HG02938 (cell line): ENCODE measurements around the gene GAB3.

ENCODE experiments used
- ATAC-seq: cut with Tn5 transposase; IDR thresholded peaks from one replicate; pipeline ENCODE4 v1.9.1; 2021; ENCODE audit warnings: mild to moderate bottlenecking, moderate library complexity; ENCODE audit not compliant: unreplicated experiment

The GAB3 gene

DNA sequence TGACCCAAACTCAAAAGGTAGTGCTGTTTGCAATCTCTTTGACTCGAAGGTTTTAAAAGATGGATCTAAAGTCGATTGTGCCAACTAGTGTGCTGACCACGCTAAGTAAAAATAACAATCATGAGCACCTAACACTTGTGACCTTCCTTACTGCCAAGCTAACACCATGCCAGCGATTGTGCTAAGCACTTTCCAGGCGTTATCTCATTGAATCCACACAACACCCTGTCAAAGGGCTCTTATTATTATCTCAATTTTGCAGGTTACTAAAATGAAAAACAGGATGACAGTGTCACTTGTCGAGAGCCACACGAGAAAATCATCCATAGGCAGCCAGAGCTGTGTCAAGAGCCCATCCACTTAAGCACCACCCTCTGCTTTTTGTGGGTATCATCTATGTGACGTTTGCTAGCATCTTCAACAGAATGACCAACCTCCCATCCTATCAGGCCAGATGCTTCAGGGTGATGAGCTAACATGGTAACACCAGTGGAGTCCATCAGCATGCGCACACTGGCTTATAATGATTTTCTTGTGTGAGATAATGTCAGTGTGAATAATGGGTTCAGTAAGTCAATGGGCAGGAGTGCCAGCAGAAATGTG lies 893 bp upstream of the GAB3 start:
- ATAC-seq, result no peak

- ATAC-seq, result no peak
These were observed 359 bp upstream of the GAB3 start for GRCh38 chrX:154751203-154751668.

GRCh38 chrX:154749856-154750255 lies 1.0 kb downstream of the GAB3 start:
- ATAC-seq, result no peak

DNA sequence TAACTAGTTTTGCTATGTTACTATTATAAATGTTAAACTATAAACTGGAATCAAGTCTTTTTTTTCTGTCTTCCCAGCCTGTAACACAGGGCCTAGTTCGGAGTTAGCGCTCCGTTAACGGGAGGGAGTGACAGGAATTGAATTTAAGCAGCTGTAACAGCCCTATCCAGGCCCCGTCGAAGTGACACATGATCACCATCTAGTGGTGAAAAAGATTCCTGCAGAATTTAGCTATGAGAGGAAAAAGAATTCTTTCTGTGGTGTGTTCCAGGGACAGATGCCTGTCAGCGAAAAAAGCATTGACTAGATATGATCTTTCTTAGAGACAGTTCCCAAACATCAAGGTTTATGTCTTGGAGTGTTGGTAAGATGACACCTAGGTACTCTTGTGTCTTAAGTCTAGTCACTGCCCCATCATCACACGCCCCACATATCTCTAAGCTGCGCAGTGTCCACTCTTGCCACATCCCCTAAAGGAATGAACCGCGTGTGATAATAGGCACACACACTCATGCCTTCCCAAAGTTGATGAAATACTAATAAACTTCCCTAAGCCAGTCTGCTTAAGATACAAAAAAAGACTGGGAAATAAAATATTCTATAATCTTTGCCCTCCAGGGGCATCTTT lies 2.1 kb downstream of the GAB3 start:
- no peak for ATAC-seq

DNA sequence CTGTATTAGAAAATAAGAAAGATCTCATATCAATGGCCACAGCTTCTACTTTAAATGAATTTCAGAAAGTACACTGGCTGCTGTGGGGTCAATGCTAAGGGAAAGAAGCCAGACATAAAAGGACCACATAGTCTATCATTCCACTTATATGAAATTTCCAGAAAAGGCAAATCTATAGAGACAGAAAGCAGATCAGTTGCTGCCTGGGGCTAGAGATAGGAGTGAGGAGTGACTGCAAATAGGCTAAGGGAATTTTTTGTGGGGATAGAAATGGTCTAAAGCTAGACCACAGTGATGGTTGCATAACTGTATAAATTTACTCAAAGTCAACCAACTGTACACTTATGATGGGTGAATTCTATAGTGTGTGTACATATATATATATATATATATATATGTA lies 8.3 kb downstream of the GAB3 start:
- ATAC-seq, result no peak

- no peak for ATAC-seq
These were observed 10.9 kb downstream of the GAB3 start for GRCh38 chrX:154739952-154740465.

DNA sequence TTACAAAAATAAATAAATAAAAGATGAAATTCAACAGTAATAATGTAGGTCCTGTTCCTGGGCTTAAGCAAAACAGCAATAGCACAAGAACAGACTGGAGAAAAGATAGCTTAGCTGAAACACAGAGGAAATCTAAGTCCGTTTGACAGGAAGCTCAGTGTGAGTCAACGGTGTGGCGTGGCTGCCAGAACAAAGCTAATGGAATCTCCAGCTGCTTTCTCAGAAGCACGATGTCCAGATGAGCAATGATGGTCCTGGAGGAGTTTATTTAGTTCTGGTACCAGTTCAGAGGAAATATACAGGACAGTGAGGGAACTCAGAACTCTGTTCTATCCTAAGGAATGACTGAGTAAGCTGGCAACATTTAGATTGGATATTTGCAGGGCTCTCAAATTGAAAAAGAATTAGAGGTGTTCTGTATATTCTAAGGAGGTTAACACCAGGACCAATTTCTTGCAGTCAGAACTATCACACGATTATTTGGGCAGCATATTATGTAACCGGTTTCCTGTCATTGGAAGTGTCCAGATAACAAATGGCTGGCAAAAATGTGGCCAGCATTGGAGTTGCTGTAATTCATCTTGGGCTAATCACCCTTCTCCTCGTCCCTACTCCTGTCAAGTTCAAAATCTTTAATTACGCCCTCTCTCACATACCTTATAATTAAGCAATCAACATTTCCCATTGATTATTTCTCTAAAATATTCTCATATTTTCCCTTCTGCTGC lies 12.7 kb downstream of the GAB3 start:
- ATAC-seq, result no peak

DNA sequence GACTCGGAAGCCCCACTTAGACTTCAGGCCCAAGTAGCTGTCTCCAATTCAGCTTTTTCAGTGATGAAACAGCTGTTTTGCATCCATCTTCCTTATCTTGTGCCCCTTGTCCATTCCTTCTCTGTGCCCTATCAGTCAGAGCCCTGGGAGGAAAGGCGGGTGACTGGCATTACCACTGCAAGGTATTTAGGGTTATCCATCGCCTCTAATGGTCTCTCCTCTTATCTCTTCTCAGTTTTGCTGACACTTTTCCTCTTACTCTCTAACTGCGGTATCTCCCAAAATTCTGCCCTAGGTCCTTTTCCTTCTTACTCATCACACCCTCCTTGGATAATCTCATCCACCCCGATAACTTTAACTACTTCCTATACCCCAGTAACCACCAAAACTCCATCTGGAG lies 13.7 kb downstream of the GAB3 start:
- no peak for ATAC-seq

GRCh38 chrX:154735695-154736393 lies 15.0 kb downstream of the GAB3 start:
- no peak for ATAC-seq

DNA sequence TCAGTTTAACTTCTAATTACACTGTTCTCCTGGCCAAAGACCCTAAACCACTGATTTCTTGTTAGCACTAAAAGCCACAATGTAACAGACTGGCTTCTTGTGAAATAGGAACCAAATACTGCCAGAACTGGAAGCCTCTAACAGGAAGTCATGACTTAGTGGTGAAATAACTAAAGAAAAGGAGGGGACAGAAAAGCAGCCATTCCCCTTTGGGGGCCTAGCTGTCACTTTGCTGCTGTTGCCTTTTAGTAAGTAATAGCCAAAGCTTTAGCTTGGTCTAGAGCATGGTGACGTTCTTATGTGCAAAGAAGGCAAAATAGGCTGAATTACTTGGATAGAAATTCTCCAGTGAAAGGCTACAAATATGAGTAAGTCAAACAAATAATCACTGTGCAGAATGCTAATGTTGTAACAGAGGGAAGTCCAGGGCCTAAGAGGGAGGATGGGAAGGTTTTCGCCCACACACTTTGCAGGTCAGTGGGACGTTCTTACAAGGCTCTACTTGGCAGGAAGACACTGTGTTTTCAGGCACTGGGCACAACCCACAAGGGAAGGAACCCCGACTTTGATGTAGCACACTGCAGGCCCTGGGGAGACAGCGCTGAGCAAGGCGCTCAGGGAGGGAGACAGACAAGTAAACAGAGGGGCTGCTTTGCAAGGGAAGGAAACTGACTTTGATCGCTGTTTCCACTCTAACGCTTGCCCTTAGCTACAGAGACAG lies 16.7 kb downstream of the GAB3 start:
- no peak for ATAC-seq

DNA sequence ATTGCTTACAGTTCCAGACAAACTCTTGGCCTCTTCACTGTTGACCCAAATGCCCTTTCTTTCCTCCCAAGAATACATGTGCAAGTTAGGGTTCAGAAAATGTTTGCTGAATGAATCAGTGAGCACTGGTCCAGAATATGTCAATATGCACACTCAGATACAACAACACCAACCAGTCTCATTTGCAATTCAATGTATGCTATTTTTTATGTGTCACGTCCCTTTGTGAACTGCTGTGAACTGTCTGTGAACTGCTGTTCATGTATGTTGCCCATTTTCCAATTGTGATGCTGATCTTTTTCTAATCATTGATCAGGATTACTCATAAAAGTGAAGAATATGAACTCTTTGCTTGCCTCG lies 17.8 kb downstream of the GAB3 start:
- no peak for ATAC-seq

- no peak for ATAC-seq
These were observed 18.3 kb downstream of the GAB3 start for GRCh38 chrX:154732421-154733065.

DNA sequence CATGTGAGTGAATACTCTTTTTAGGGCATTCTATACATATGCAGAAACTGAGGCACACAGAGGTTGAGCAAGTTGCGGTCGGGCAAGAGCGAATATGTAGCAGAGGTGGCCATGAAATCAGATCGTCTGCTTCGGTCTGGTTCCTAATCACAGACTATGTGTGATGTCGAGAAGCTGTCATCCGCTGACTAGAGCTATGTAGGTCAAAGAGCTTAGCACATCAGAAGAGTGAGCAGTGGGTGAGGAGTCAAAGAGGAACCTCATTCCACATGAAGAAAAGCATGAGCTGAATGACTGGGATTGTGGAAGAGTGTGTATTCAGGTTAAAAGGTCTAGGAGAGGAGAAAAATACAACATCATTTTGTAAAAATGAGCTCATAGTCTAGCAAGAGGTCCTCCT lies 19.0 kb downstream of the GAB3 start:
- no peak for ATAC-seq

GRCh38 chrX:154731184-154731583 lies 19.7 kb downstream of the GAB3 start:
- ATAC-seq, result no peak

- no peak for ATAC-seq
These were observed 20.5 kb downstream of the GAB3 start for GRCh38 chrX:154730253-154730891.

- no peak for ATAC-seq
These were observed 21.4 kb downstream of the GAB3 start for GRCh38 chrX:154729439-154729838.

GRCh38 chrX:154728431-154729190 lies 22.3 kb downstream of the GAB3 start:
- ATAC-seq, result no peak

DNA sequence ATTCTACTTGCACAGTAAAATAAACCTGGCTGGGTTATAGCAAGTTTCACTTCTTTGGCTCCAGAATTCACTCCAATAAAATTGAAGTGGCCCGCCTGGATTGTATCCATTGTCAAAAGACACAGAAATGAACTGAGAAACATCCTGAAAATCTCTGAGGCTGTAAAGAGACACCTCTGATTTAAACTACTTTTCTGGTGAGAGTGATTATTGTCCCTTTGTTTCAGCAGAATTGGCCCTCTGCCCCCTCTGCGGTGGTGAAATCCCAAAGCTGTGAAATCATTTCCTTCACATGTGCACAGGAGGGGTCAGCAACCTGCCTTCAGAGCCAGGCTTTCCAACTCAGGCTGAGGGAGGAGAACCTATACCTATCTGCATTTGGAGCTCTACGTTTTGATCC lies 23.0 kb downstream of the GAB3 start:
- no peak for ATAC-seq

DNA sequence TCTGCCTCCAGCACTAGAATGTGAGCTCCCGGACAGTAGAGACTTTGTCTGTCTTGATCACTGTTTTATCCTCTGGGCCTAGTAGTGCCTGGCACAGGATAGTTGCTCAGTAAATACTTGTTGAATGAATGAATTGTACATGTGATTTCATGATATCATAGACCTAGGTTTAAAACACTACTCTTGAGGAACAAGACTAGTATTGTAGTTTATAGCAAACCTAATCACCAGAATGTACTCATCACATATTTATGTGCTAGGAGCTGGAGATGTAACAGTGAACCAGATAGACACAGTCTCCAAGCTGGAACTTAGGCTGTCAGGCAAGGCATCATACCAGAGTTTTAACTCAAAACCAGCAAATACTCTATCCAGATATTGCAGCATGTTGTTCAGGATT lies 23.5 kb downstream of the GAB3 start:
- ATAC-seq, result no peak
